DND-41 (cell line): Measurements from ENCODE around the gene NLGN4Y.

Source experiments
- ATAC-seq: fragments of 200-7000 bp; cut with Tn5 transposase; 3 replicates; pipeline ENCODE4 v1.9.1; 2021; ENCODE audit warnings: low read depth; ENCODE audit not compliant: insufficient read depth
- DNase-seq: peaks from one replicate; pipeline ENCODE4 v3.0.0-alpha.2; 2020
- H2AFZ ChIP-seq: 2 replicates; pipeline ENCODE4 v1.6.0; 2012; ENCODE audit warnings: low read depth, low read length
- H3K27ac ChIP-seq: 2 replicates; pipeline ENCODE4 v1.5.1; 2012; ENCODE audit warnings: low read length, inconsistent platforms
- H3K27me3 ChIP-seq: fragments of 200-600 bp; sonication (generic); 2 replicates; pipeline ENCODE4 v1.6.0; 2012; ENCODE audit warnings: low read length, mild to moderate bottlenecking, inconsistent platforms; ENCODE audit not compliant: insufficient read depth, poor library complexity
- H3K36me3 ChIP-seq: 2 replicates; pipeline ENCODE4 v1.5.1; 2012; ENCODE audit warnings: low read length, inconsistent platforms; ENCODE audit not compliant: insufficient read depth
- H3K4me1 ChIP-seq: 2 replicates; pipeline ENCODE4 v1.5.1; 2012; ENCODE audit warnings: mild to moderate bottlenecking, low read length; ENCODE audit not compliant: insufficient read depth
- H3K4me2 ChIP-seq: 2 replicates; pipeline ENCODE4 v1.6.0; 2012; ENCODE audit warnings: mild to moderate bottlenecking, moderate library complexity, low read length, inconsistent platforms; ENCODE audit not compliant: insufficient read depth
- H3K4me3 ChIP-seq, 2 experiments: fragments of 200-600 bp in 1 of 2; shearing (Covaris generic) in 1 of 2; 2 replicates each; pipeline ENCODE4 v1.5.1; 2012 to 2016; ENCODE audit warnings: inconsistent platforms in 2 of 2, low read length in 2 of 2, mild to moderate bottlenecking in 2 of 2, low read depth in 1 of 2, moderate library complexity in 1 of 2
- H3K79me2 ChIP-seq: 2 replicates; pipeline ENCODE4 v1.6.0; 2012; ENCODE audit warnings: low read length, inconsistent platforms; ENCODE audit not compliant: insufficient read depth
- H3K9ac ChIP-seq: 2 replicates; pipeline ENCODE4 v1.6.0; 2012; ENCODE audit warnings: low read depth, mild to moderate bottlenecking, inconsistent platforms, low read length, moderate library complexity
- H3K9me3 ChIP-seq: 2 replicates; pipeline ENCODE4 v1.5.1; 2012; ENCODE audit warnings: low read length, moderate library complexity, mild to moderate bottlenecking, inconsistent platforms; ENCODE audit not compliant: insufficient read depth, severe bottlenecking
- H4K20me1 ChIP-seq: 2 replicates; pipeline ENCODE4 v1.6.0; 2012; ENCODE audit warnings: low read length; ENCODE audit not compliant: insufficient read depth
- EZH2 ChIP-seq: IDR thresholded peaks from 3 replicates; pipeline ENCODE4 v1.6.1; 2012; ENCODE audit warnings: borderline replicate concordance, low read depth, mild to moderate bottlenecking, moderate library complexity, low read length, inconsistent platforms; ENCODE audit not compliant: severe bottlenecking
- TF ChIP-seq, protein P1 (sequence below): IDR thresholded peaks from 2 replicates; pipeline ENCODE4 v1.5.1; 2012; ENCODE audit warnings: borderline replicate concordance, low read length, moderate library complexity, mild to moderate bottlenecking; ENCODE audit not compliant: poor library complexity, severe bottlenecking; ENCODE audit errors: extremely low read depth

NLGN4Y gene

DNA sequence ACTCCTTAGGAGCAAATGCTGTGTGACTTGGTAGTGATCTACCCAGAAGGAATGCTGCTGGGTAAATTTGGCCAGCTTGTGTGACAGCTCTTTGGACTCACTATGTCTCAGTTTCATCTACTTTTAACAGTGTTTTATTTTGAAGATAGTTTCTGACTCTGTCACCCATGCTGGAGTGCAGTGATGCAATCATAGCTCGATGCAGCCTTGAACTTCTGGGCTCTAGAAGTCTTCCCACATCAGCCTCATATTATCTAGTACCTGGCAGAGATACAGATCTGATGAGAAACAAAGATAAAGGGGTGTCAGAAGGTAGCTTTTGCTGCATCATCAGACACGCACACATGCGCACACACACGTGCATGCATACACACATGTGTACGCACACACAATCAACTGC is 19.2 kb downstream of the NLGN4Y start:
- Histone ChIP-seq H3K4me2 (no peak overlapping the region), H3K9ac (no peak overlapping the region), H3K36me3 (no peaks in the 10 kb centered on the region), H3K27ac (no peak overlapping the region), H3K4me1 (no peaks in the 10 kb centered on the region), H4K20me1 (no peaks in the 10 kb centered on the region), H3K27me3 (no peaks in the 10 kb centered on the region), H3K79me2 (no peaks in the 10 kb centered on the region), H2AFZ (no peak overlapping the region), H3K4me3 (no peak overlapping the region), H3K9me3 (no peaks in the 10 kb centered on the region)
- DNase-seq, result no peak
- TF ChIP-seq, protein P1, sequence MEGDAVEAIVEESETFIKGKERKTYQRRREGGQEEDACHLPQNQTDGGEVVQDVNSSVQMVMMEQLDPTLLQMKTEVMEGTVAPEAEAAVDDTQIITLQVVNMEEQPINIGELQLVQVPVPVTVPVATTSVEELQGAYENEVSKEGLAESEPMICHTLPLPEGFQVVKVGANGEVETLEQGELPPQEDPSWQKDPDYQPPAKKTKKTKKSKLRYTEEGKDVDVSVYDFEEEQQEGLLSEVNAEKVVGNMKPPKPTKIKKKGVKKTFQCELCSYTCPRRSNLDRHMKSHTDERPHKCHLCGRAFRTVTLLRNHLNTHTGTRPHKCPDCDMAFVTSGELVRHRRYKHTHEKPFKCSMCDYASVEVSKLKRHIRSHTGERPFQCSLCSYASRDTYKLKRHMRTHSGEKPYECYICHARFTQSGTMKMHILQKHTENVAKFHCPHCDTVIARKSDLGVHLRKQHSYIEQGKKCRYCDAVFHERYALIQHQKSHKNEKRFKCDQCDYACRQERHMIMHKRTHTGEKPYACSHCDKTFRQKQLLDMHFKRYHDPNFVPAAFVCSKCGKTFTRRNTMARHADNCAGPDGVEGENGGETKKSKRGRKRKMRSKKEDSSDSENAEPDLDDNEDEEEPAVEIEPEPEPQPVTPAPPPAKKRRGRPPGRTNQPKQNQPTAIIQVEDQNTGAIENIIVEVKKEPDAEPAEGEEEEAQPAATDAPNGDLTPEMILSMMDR, result no peak
- no peak for TF ChIP-seq EZH2
- no peak for ATAC-seq

DNA sequence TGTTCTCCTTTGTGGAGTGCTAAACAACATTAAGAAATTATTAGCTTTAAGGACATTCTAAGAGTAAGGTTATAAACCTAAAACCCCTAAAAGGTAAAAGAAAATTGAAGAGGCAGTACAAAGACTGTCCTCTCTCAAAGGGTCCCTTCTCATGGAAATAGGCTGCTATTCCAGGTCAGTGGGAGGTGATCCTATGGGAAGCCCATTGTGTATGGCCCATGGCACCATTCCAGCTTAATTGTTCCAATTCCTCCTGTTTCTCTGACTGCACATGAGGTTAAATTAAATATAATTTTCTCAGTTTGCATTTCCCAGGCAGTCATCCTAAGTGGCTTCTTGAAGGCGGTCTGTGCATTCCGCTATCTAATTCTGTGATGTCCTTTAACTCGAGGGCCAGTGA is 57.0 kb downstream of the NLGN4Y start:
- no peak for ATAC-seq
- H4K20me1 ChIP-seq, result no peaks in the 10 kb centered on the region
- H3K27me3 ChIP-seq, result no peaks in the 10 kb centered on the region
- no peak overlapping the region for H3K4me3 ChIP-seq
- no peak overlapping the region for H3K4me2 ChIP-seq
- no peaks in the 10 kb centered on the region for H3K4me1 ChIP-seq
- no peak overlapping the region for H3K9ac ChIP-seq
- DNase-seq, result no peak
- TF ChIP-seq EZH2, result no peak
- TF ChIP-seq, protein P1, result no peak
- no peaks in the 10 kb centered on the region for H3K79me2 ChIP-seq
- H3K9me3 ChIP-seq, result no peaks in the 10 kb centered on the region
- no peak overlapping the region for H2AFZ ChIP-seq
- no peaks in the 10 kb centered on the region for H3K36me3 ChIP-seq
- no peak overlapping the region for H3K27ac ChIP-seq

DNA sequence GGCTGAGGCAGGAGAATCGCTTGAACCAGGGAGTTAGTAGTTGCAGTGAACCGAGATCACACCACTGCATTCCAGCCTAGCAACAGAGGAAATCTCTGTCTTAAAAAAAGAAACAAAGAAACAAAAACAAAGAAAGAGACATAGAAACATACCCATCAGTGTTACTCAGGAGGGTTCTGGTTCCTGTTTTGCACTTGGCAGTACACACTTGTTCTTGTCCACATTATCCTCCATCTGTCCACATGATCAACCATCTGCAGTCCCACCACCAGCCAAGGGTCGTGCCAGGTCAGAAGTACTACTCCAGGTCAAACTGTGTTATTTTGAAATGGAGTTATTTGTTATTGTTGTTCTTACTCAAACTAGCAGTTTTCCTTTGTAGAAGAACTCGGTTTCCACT is 62.4 kb downstream of the NLGN4Y start:
- H4K20me1 ChIP-seq, result no peaks in the 10 kb centered on the region
- no peaks in the 10 kb centered on the region for H3K9me3 ChIP-seq
- TF ChIP-seq, protein P1, result no peak
- TF ChIP-seq EZH2, result no peak
- ATAC-seq (no peak), DNase-seq (no peak)
- H3K27me3 ChIP-seq, result no peaks in the 10 kb centered on the region
- H3K79me2 ChIP-seq, result no peaks in the 10 kb centered on the region
- no peaks in the 10 kb centered on the region for H3K36me3 ChIP-seq
- H2AFZ ChIP-seq, result no peak overlapping the region
- H3K4me3 ChIP-seq, result no peak overlapping the region
- H3K9ac ChIP-seq, result no peak overlapping the region
- H3K4me1 ChIP-seq, result no peaks in the 10 kb centered on the region
- no peak overlapping the region for H3K27ac ChIP-seq
- H3K4me2 ChIP-seq, result no peak overlapping the region

DNA sequence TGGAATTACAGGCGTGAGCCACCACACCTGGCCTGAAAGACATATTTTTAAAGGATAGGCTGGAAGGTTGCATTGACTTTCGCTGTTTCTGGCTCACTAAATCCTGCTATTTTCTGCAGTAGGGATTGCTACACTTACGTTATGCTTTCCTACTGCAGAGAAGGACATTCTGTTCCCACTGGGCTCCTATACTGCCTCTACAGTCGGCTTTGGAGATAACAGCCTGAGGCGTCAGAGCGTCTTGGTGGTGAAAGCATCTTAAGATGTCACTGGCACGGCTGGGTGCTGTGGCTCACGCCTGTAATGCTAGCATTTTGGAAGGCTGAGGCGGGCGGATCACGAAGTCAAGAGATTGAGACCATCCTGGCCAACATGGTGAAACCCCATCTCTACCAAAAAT is 77.0 kb downstream of the NLGN4Y start:
- no peak overlapping the region for H3K4me3 ChIP-seq
- no peaks in the 10 kb centered on the region for H4K20me1 ChIP-seq
- TF ChIP-seq, protein P1, result peak; percentile 16
- no peak for TF ChIP-seq EZH2
- no peaks in the 10 kb centered on the region for H3K36me3 ChIP-seq
- no peaks in the 10 kb centered on the region for H3K79me2 ChIP-seq
- no peak overlapping the region for H3K27ac ChIP-seq
- no peak overlapping the region for H3K9ac ChIP-seq
- no peak overlapping the region for H2AFZ ChIP-seq
- H3K4me1 ChIP-seq, result no peaks in the 10 kb centered on the region
- DNase-seq (no peak), ATAC-seq (no peak)
- no peaks in the 10 kb centered on the region for H3K9me3 ChIP-seq
- no peak overlapping the region for H3K4me2 ChIP-seq
- H3K27me3 ChIP-seq, result no peaks in the 10 kb centered on the region
